Sigmoid colon (tissue), 4 donors: Measurements from ENCODE around the gene CALHM3.

Experiments used
- CTCF ChIP-seq, 4 experiments: fragments of 450-650 bp in 3 of 4; fragments of 200-600 bp in 1 of 4; IDR thresholded peaks; one replicate each; pipeline ENCODE4 v1.5.1; 2016 to 2019; ENCODE audit warnings: antibody characterized with exemption in 4 of 4, mild to moderate bottlenecking in 3 of 4, moderate library complexity in 2 of 4
- EP300 ChIP-seq, 4 donors: sonication (generic); formaldehyde crosslinking; IDR thresholded peaks; one replicate each; pipeline ENCODE4 v1.6.1; 2017; ENCODE audit warnings: antibody characterized with exemption in 4 of 4
- POLR2A ChIP-seq, 2 donors: fragments of 450-650 bp; IDR thresholded peaks; one replicate each; pipeline ENCODE4 v1.6.1; 2016; ENCODE audit warnings: antibody characterized with exemption in 2 of 2, mild to moderate bottlenecking in 2 of 2, moderate library complexity in 2 of 2
- POLR2AphosphoS5 ChIP-seq, 4 donors: sonication (generic); formaldehyde crosslinking; IDR thresholded peaks; one replicate each; pipeline ENCODE4 v1.6.1; 2017; ENCODE audit warnings: antibody characterized with exemption in 4 of 4

GRCh38 chr10:103459615-103460014 lies 19.4 kb downstream of the CALHM3 start:
- TF ChIP-seq CTCF (IDR thresholded peaks at IDR 0.05) = no peak
- no peak for TF ChIP-seq POLR2A (IDR thresholded peaks at IDR 0.05)
- TF ChIP-seq POLR2AphosphoS5 (IDR thresholded peaks at IDR 0.05) = no peak
- TF ChIP-seq EP300 (IDR thresholded peaks at IDR 0.05) = no peak
